IPS-NIHi7 (cell line): ENCODE results near the gene RGS16.
"Not testable (repeated sequence)": the region's sequence is repeated elsewhere in the genome, so short reads cannot be mapped to it uniquely, and the experiment has no call there.

ENCODE experiments used
- DNase-seq: peaks from one replicate; pipeline ENCODE4 v3.0.0; 2012; ENCODE audit warnings: mixed read lengths; ENCODE audit errors: extremely low spot score

RGS16 gene, protein sequence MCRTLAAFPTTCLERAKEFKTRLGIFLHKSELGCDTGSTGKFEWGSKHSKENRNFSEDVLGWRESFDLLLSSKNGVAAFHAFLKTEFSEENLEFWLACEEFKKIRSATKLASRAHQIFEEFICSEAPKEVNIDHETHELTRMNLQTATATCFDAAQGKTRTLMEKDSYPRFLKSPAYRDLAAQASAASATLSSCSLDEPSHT

GRCh38 chr1:182604175-182605164 is at the start of gene RGS16:
TSS of gene RGS16 (minus strand) at chr1:182604389. CDS start at chr1:182604259, 130 bp downstream.
- peak; percentile 96 for DNase-seq

- no peak for DNase-seq
Observed at GRCh38 chr1:182653986-182654385, 49.8 kb upstream of the RGS16 start.

GRCh38 chr1:182652933-182653332 is 48.7 kb upstream of the RGS16 start:
- DNase-seq: no peak

DNA sequence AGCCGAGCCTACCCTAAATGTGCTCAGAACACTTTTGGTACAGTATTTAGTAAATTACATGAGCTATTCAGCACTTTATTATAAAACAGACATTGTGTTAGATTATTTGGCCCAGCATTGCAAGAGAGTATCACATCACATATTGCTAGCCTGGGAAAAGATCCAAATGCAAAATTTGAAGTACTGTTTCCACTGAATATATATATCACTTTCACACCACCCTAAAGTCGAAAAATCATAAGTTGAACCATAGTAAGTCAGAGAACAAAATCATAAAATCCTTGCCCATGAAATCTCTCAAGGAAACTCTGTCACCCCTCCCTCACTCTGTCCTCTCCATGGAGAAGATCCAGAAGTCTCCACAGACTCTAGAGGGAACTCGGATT is 47.1 kb upstream of the RGS16 start:
- DNase-seq: no peak

DNA sequence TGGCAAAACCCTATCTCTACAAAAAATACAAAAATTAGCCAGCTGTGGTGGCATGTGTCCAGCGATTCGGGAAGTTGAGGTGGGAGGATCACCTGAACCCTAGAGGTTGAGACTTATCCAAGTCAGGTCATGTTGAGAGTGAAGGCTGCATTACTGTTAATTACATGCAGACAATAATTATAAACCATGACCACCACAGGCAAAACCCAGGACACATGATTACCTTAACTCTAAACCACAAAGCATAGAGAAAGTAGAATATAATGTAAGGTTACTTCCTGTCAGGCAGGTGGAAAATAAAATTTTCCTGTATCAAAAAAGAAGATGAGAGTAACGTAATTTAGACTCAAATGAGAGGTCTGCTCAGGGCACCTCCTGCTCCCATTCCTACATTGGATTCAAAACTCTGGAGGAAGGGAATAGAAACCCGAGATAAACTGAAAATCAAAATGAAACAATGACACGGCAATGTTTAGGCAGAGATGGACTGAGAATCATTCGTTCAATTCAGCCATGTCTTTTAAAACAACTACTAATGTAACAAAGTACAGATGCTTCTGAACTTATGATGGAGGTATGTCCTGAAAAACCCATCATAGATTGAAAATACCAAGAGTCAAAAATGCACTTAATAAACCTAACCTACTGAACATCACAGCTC is 46.6 kb upstream of the RGS16 start:
- no peak for DNase-seq

GRCh38 chr1:182649041-182649440 is 44.9 kb upstream of the RGS16 start:
- no peak for DNase-seq

DNA sequence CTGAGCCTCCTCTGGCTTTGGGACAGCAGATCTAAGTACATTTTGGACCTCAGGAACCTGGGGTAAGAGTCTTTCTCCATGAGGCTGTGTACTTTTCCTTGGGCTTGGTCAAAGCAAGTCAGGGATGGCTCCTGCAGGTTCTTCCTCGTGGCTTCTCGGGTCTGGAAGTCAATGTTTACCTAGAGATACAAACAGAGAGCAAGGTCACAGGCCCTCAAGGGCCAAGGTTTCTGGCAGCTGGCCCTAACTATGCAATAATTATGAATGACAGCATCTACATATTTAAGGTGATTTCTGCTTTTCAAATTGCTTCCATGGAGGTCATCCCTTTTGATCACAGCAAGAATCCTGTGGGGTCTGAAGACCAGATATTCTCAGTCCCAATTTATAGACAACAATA is 42.5 kb upstream of the RGS16 start:
- DNase-seq: no peak

DNA sequence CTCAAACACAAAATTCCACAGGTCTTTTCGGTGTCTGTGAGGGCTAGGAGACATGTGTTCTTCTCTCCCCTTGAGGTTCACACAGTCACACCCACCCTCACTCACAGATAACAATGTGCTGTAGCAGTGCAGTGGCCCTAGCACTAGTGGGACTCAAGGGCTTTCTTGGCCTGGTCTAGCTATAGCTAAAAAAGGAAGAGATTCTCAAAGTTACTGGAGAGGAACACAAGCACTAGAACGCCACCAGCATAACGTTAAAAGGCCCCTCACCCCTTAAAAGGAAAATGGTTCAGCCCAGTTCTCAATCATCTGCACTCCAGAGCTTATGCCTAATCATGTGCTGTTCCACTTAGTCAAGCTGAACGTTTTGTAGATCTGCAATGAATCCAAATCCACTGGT is 40.7 kb upstream of the RGS16 start:
- no peak for DNase-seq

DNA sequence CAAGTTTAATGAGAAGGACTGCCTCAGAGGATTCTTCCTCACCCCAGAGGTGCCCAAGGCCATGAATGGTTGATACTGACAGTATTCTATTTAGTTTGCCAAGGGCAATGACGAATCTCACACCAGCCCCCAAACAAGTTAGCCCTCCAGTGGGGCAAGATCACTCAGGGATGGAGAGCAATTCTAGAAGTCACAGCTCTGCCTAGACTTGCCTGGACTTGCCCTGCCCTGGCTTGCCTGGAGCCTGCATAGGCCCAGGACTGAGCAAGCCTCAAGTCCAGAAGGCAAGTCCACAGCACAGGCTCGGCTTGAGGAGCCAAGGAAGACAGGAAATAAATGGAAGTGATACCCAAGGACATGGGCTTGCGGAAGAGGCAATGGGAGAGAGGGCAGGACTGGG is 39.5 kb upstream of the RGS16 start:
- DNase-seq: no peak

DNA sequence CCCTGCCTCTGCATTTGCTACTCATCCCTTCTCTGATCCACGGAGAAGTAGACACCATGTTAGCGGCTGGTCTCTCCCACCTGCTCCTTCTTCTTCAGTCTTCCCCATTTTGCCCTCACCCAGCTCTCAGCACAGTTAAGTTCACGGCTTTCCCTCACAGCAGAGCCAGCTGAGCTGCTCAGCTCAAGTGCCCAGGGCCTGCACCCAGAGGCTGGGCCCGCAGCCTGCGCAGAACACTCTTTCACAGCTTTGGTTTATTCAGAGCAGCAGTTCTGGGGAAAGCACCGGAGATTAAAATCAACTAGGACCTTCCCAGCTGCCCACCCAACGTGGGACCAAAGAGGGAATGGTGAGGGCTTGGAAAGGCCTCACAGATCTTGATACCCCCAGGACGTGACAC is 38.3 kb upstream of the RGS16 start:
- no peak for DNase-seq

- no peak for DNase-seq
Observed at GRCh38 chr1:182641561-182641960, 37.4 kb upstream of the RGS16 start.

DNA sequence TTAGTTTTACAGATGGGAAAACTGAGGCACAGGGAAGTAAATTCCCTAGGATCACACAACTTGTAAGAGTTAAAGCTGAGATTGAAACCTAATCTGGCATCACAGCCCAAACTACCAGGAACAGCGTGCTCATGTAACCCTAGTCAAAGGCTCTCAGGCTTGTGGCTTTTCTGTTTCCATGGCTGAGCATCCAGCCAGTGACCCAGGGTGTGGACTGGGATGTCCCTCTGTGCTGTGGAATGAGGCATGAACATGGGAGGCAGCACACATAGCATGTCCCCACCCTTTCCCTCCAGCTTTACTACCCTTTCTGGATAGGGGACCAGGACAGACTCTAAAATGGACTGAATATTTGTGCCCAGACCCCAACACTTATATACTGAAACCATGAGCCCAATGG is 35.1 kb upstream of the RGS16 start:
- DNase-seq: no peak

- DNase-seq: no peak
Observed at GRCh38 chr1:182637769-182638168, 33.6 kb upstream of the RGS16 start.

GRCh38 chr1:182635871-182636270 is 31.7 kb upstream of the RGS16 start:
- DNase-seq: no peak

DNA sequence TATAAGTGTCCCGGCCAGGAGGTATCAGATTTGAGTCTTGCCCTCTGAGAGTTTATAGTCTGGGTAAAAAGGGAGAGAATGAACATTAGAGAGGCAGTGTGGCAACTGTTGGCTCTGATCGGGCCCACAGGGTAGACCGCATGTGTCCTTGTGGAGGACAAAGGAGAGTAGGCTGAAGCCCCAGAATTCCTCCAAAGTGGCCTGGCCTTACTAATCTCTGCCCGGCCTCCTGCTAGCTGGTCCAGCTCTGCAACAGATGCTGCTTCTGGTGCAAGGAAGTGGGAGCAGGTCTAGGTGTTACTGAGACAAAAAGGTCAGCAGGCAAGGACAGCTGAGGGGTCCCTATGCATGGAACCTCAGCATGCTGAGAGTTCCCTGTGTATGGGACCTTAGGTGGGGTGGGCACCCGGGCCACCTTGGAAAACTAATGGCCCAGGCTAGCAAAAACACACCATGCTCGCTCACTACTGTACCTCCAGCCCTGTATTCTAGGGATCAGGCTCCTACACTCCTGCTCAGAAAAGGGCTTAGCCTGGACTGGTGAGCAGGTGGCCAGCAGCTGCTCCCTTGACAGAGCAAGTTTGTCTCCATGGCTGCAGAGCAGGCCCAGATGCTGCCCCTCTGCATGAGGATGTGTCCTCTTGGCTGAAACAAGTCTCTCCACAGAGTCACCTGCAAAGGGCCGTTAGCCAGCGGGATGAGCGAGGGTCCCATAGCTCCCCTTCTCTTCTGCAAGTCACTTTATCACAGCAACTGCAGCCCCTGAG is 30.3 kb upstream of the RGS16 start:
- no peak for DNase-seq

DNA sequence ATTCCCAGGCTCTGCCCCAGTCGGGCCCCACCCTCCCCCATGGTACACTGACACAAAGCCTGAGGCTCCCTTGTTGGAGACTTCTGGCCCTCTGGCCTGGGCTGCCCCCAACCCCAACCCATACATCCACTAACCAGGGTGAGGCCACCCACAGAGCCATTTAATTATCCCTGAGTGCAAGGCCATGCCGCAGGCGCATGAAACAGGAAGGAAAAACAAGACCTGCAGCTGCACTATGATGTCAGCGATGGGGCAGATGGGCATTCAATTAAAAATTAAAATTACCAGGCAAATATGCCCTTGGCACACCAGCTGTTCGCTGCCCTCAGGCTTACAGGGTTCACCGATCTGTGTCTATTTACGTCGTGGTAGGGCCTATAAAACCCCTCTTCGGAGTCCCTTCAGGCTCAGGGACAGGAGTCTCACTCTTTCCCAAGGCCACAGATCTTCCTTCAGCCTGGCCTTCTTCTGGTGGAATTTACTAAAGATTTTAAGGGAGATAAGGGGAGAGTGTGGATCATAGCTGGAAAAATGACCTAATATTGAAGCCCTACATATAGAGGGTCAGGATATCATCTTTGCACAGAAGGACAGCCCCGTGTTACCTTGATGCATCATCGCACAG is 29.6 kb upstream of the RGS16 start:
- no peak for DNase-seq

DNA sequence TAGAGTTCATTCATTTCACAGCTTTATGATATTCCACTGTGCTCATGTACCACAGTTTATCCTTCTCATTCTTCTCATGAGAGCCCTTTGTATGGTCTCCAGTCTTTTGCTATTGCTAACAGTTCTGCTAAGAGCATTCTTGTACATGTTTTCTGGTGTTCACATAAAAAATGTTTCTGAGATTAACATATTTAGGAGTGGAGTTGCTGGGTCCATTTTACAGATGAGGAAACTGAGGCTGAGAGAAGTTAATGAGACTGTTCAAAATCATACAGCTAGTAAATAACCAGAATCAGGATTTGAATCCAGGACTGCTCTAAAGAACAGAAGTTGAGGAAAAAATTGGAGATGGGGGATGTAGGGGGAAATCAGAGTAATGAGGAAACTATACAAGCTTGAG is 28.8 kb upstream of the RGS16 start:
- DNase-seq: no peak

DNA sequence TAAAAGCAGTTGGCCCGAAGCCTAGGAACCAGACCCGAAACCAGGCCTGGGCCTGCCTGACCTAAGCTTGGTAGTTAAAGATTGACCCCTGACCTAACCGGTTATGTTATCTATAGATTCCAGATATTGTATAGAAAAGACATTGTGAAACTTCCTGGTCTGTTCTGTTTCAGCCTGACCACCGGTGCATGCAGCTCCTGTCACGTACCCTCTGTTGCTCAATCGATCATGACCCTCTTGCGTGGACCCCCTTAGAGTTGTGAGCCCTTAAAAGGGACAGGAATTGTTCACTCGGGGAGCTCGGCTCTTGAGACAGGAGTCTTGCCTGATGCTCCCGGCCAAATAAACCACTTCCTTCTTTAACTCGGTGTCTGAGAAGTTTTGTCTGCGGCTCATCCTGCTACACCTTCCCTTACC is 28.3 kb upstream of the RGS16 start:
- not testable (repeated sequence) for DNase-seq

- DNase-seq: no peak
Observed at GRCh38 chr1:182631954-182632353, 27.8 kb upstream of the RGS16 start.

GRCh38 chr1:182631053-182631677 is 27.0 kb upstream of the RGS16 start:
- no peak for DNase-seq

- no peak for DNase-seq
Observed at GRCh38 chr1:182630586-182630985, 26.4 kb upstream of the RGS16 start.
